HepG2 (cell line): ENCODE results near the gene TUBGCP6. TPM values are rescaled to one million over a fixed set of nuclear protein-coding genes. Genes with fewer than 3 reads are reported as not detected.

Source experiments
- ATAC-seq: fragments of 200-7000 bp; cut with Tn5 transposase; 3 replicates; pipeline ENCODE4 v1.9.1; 2020; ENCODE audit warnings: mild to moderate bottlenecking, moderate library complexity
- BruUV-seq: library from RNA; stranded (reverse); fragments of 400-500 nt; replicated peaks from 2 replicates; lab custom pipeline; 2021; lab: Mats Ljungman, UMichigan
- CTCF ChIA-PET: fragments of 300-600 bp; formaldehyde crosslinking; extraction: SDS; loops from one replicate; lab custom pipeline; 2021; ENCODE audit warnings: low total read pairs, inconsistent platforms, low intra/inter-chr PET ratio; lab: Yijun Ruan, JAX
- POLR2A ChIA-PET: fragments of 350-600 bp; sonication (Branson Sonifier 250); formaldehyde crosslinking; loops from one replicate; lab custom pipeline; 2020; ENCODE audit warnings: antibody characterized with exemption, inconsistent platforms; lab: Yijun Ruan, JAX
- DNase-seq: peaks from one replicate; pipeline ENCODE4 v3.0.0-alpha.2; 2015; ENCODE audit warnings: low spot score
- FAIRE-seq: peaks from 3 replicates; lab custom pipeline; 2011; peaks lifted over from hg19 to GRCh38; lab: Jason Lieb, UNC
- H2AFZ ChIP-seq: one replicate; pipeline ENCODE4 v1.6.1; 2011; ENCODE audit warnings: low read length, inconsistent platforms
- H3K27ac ChIP-seq: fragments of 300-600 bp; 3 replicates; pipeline ENCODE4 v1.8.0; 2011; ENCODE audit warnings: mixed run types, mild to moderate bottlenecking, mixed read lengths, low read length, inconsistent platforms; ENCODE audit not compliant: insufficient read depth; ENCODE audit errors: extremely low read length
- H3K27me3 ChIP-seq, 2 experiments: fragments of 200-600 bp in 1 of 2; 2 replicates in 1 of 2; 3 replicates in 1 of 2; pipeline versions ENCODE4 v1.6.0 to v1.8.0; 2011; ENCODE audit warnings: low read length in 2 of 2, mild to moderate bottlenecking in 2 of 2, moderate library complexity in 2 of 2, inconsistent platforms in 1 of 2; ENCODE audit not compliant: insufficient read depth in 2 of 2, control insufficient read depth in 1 of 2
- H3K36me3 ChIP-seq, 2 experiments: fragments of 200-600 bp in 1 of 2; replicated peaks in 1 of 2; 2 replicates in 1 of 2; 3 replicates in 1 of 2; pipeline versions ENCODE4 v1.5.1 to v1.8.0; 2011; ENCODE audit warnings: low read length in 2 of 2, inconsistent platforms in 1 of 2; ENCODE audit not compliant: insufficient read depth in 2 of 2, control insufficient read depth in 1 of 2
- H3K4me1 ChIP-seq: 2 replicates; pipeline ENCODE4 v1.5.1; 2012; ENCODE audit warnings: low read length, inconsistent platforms; ENCODE audit not compliant: insufficient read depth
- H3K4me2 ChIP-seq: 2 replicates; pipeline ENCODE4 v1.6.0; 2011; ENCODE audit warnings: low read depth, low read length, inconsistent platforms
- H3K4me3 ChIP-seq, 3 experiments: fragments of 200-600 bp in 1 of 3; sonication (generic), shearing (Covaris generic) in 1 of 3; replicated peaks in 1 of 3; 2 replicates each; pipeline ENCODE4 v1.5.1; 2011 to 2016; ENCODE audit warnings: low read length in 3 of 3, inconsistent platforms in 2 of 3, low read depth in 2 of 3, mild to moderate bottlenecking in 2 of 3, control low read depth in 1 of 3, mixed read lengths in 1 of 3; ENCODE audit not compliant: insufficient read depth in 1 of 3
- H3K79me2 ChIP-seq: one replicate; pipeline ENCODE4 v1.6.1; 2011; ENCODE audit warnings: low read length, inconsistent platforms; ENCODE audit not compliant: insufficient read depth
- H3K9ac ChIP-seq: 2 replicates; pipeline ENCODE4 v1.6.0; 2011; ENCODE audit warnings: mild to moderate bottlenecking, low read depth, low read length, inconsistent platforms; ENCODE audit not compliant: insufficient read depth
- H3K9me3 ChIP-seq: 2 replicates; pipeline ENCODE4 v1.5.1; 2012; ENCODE audit warnings: mild to moderate bottlenecking, low read length
- H4K20me1 ChIP-seq: 2 replicates; pipeline ENCODE4 v1.6.0; 2011; ENCODE audit warnings: inconsistent platforms, mild to moderate bottlenecking, low read length, moderate library complexity; ENCODE audit not compliant: insufficient read depth
- ATF7-NPFF ChIP-seq: sonication (generic); formaldehyde crosslinking; IDR thresholded peaks from 2 replicates; pipeline ENCODE4 v1.8.1; 2023; ENCODE audit warnings: mild to moderate bottlenecking, low read depth, missing genetic modification reagents, moderate library complexity
- BORCS8-MEF2B ChIP-seq: sonication (generic); formaldehyde crosslinking; IDR thresholded peaks from 2 replicates; pipeline ENCODE4 v1.8.0; 2022; ENCODE audit warnings: mild to moderate bottlenecking, missing genetic modification reagents
- CEBPB ChIP-seq: IDR thresholded peaks from 2 replicates; pipeline ENCODE4 v1.6.1; 2011; ENCODE audit warnings: low read depth, low read length, improper control_type of control experiment, borderline replicate concordance
- GABPB1 ChIP-seq: IDR thresholded peaks from 2 replicates; pipeline ENCODE4 v1.6.1; 2016; ENCODE audit warnings: mild to moderate bottlenecking, missing genetic modification reagents, moderate library complexity, missing compliant biosample characterization
- ISL2 ChIP-seq: sonication (generic); formaldehyde crosslinking; IDR thresholded peaks from 2 replicates; pipeline ENCODE4 v1.5.0; 2020; ENCODE audit warnings: missing genetic modification reagents
- LBX2 ChIP-seq: sonication (generic); formaldehyde crosslinking; IDR thresholded peaks from 2 replicates; pipeline ENCODE4 v1.5.0; 2020; ENCODE audit warnings: missing genetic modification reagents, mild to moderate bottlenecking, borderline replicate concordance
- MYNN ChIP-seq: sonication (generic); formaldehyde crosslinking; IDR thresholded peaks from 2 replicates; pipeline ENCODE4 v1.4.0; 2020; ENCODE audit warnings: mild to moderate bottlenecking, low read depth, missing genetic modification reagents
- NBN ChIP-seq: fragments of 450-650 bp; conservative IDR thresholded peaks from 2 replicates; pipeline ENCODE4 v1.6.1; 2017
- NR1H2 ChIP-seq: sonication (generic); formaldehyde crosslinking; IDR thresholded peaks from 2 replicates; pipeline ENCODE4 v1.8.1; 2022; ENCODE audit warnings: low read depth, missing genetic modification reagents, borderline replicate concordance
- PAX8 ChIP-seq: sonication (generic); formaldehyde crosslinking; IDR thresholded peaks from 2 replicates; pipeline ENCODE4 v1.8.0; 2022; ENCODE audit warnings: mild to moderate bottlenecking, missing genetic modification reagents, borderline replicate concordance
- POGZ ChIP-seq: sonication (generic); formaldehyde crosslinking; IDR thresholded peaks from 2 replicates; pipeline ENCODE4 v1.4.0; 2020; ENCODE audit warnings: mild to moderate bottlenecking, missing genetic modification reagents
- SP1 ChIP-seq, 2 experiments: fragments of 450-650 bp in 1 of 2; sonication (generic) in 1 of 2; formaldehyde crosslinking in 1 of 2; IDR thresholded peaks; 2 replicates each; pipeline versions ENCODE4 v1.4.0 to v1.6.1; 2016 to 2020; ENCODE audit warnings: missing genetic modification reagents in 1 of 2
- TOE1 ChIP-seq: sonication (generic); formaldehyde crosslinking; IDR thresholded peaks from 2 replicates; pipeline ENCODE4 v1.4.0; 2020; ENCODE audit warnings: mild to moderate bottlenecking, missing genetic modification reagents
- ZBTB34 ChIP-seq: sonication (generic); formaldehyde crosslinking; IDR thresholded peaks from 2 replicates; pipeline ENCODE4 v1.8.0; 2022; ENCODE audit warnings: mild to moderate bottlenecking, missing genetic modification reagents
- ZC3H4 ChIP-seq: sonication (generic); formaldehyde crosslinking; IDR thresholded peaks from 2 replicates; pipeline ENCODE4 v1.4.0; 2020; ENCODE audit warnings: missing genetic modification reagents, borderline replicate concordance
- ZNF251 ChIP-seq: sonication (generic); formaldehyde crosslinking; IDR thresholded peaks from 2 replicates; pipeline ENCODE4 v1.9.0; 2021; ENCODE audit warnings: mild to moderate bottlenecking, missing genetic modification reagents
- ZNF556 ChIP-seq: sonication (generic); formaldehyde crosslinking; IDR thresholded peaks from 2 replicates; pipeline ENCODE4 v1.4.0; 2020; ENCODE audit warnings: mild to moderate bottlenecking, missing genetic modification reagents, borderline replicate concordance
- ZNF639 ChIP-seq: conservative IDR thresholded peaks from 2 replicates; pipeline ENCODE4 v1.6.1; 2018; ENCODE audit warnings: missing genetic modification reagents
- ZNF670 ChIP-seq: sonication (generic); formaldehyde crosslinking; IDR thresholded peaks from 2 replicates; pipeline ENCODE4 v1.8.0; 2022; ENCODE audit warnings: mild to moderate bottlenecking, missing genetic modification reagents, borderline replicate concordance
- ZNF7 ChIP-seq: IDR thresholded peaks from 2 replicates; pipeline ENCODE4 v1.6.1; 2016; ENCODE audit warnings: missing biosample characterization, missing genetic modification reagents
- ZNF761 ChIP-seq: sonication (generic); formaldehyde crosslinking; conservative IDR thresholded peaks from 2 replicates; pipeline ENCODE4 v1.4.0; 2020; ENCODE audit warnings: mild to moderate bottlenecking, missing genetic modification reagents
- WGBS: methylation state at CpG from one replicate; pipeline ENCODE4 v1.1.6; 2017; ENCODE audit warnings: low lambda C conversion rate; 5-methylcytosine and 5-hydroxymethylcytosine counted together
- in situ Hi-C: cut with HindIII; loops from 2 replicates; pipeline ENCODE4 v1.10.0; 2017; ENCODE audit warnings: low pct_unique_long_range_greater_than_20kb; ENCODE audit not compliant: extremely low pct_ligation_motif_present
- intact Hi-C: fragments of 100-400 bp; cut with micrococcal nuclease; formaldehyde crosslinking; loops from one replicate; pipeline ENCODE4 v1.10.0; 2022; ENCODE audit not compliant: unreplicated experiment
- polyA plus RNA-seq, 8 experiments: library from polyadenylated mRNA; depleted of rRNA in 3 of 8; stranded (reverse) in 7 of 8; unstranded in 1 of 8; fragments of >200 nt; fragmentation: Illumina TruSeq in 4 of 8; extraction: Trizol in 4 of 8; gene quantifications; 2 replicates each; pipeline versions ENCODE4 v1.2.1 to v1.2.3, GENCODE V29; 2011 to 2016; ENCODE audit warnings: low read depth in 4 of 8, missing spikeins in 1 of 8, mixed read lengths in 1 of 8; ENCODE audit not compliant: insufficient read depth in 1 of 8
- total RNA-seq, 5 experiments: library from RNA; depleted of rRNA; stranded (reverse); fragments of >200 nt; fragmentation: Illumina TruSeq; extraction: Trizol; gene quantifications; 2 replicates each; pipeline ENCODE4 v1.2.3, GENCODE V29; 2016; ENCODE audit warnings: low read depth in 1 of 5

Gene TUBGCP6
- total and polyA plus RNA-seq, 2 of the 13 experiments (the other 11 are each of a cell fraction or from before 2014, with no cell fraction given): 14.6 to 15.7 TPM

GRCh38 chr22:50293441-50294318 lies 48.9 kb upstream of the TUBGCP6 start:
- in situ Hi-C loops: no loop called here
- peaks cover 69% of the 10 kb centered on the region for H3K79me2 ChIP-seq
- TF ChIP-seq ZC3H4 (CRISPR knock-in tag) (no peak), SP1 (IDR thresholded peaks at IDR 0.05) (no peak), SP1 (CRISPR knock-in tag; IDR thresholded peaks at IDR 0.05) (peak; percentile 4; the same call in 1 of the 2 replicates), ATF7-NPFF (CRISPR knock-in tag) (peak; percentile 70; the same call in 1 of the 2 replicates), ZNF251 (CRISPR knock-in tag) (no peak), ZNF670 (CRISPR knock-in tag) (peak; percentile 98), TOE1 (CRISPR knock-in tag) (no peak; the same call in 1 of the 2 replicates), NBN (no peak), ZNF761 (CRISPR knock-in tag) (no peak; the same call in 1 of the 2 replicates), BORCS8-MEF2B (CRISPR knock-in tag) (peak; percentile 62), ZNF639 (CRISPR knock-in tag) (no peak; the same call in none of the 2 replicates), ZNF556 (CRISPR knock-in tag) (peak; percentile 85; the same call in 1 of the 2 replicates), ZNF7 (CRISPR knock-in tag) (no peak), MYNN (CRISPR knock-in tag) (0 out of 2 replicates have a peak, but pooled peaks have one; percentile 13), ZBTB34 (peak; percentile 91), LBX2 (CRISPR knock-in tag) (no peak), NR1H2 (CRISPR knock-in tag) (no peak), ISL2 (CRISPR knock-in tag) (peak; percentile 74), CEBPB (no peak), POGZ (CRISPR knock-in tag) (peak; percentile 45; the same call in 1 of the 2 replicates), PAX8 (peak; percentile 39), GABPB1 (peak; percentile 86)

More at GRCh38 chr22:50293441-50294318, 48.9 kb upstream of the TUBGCP6 start:
- no TSS peak for BruUV-seq
- ATAC-seq (peak; percentile 77), FAIRE-seq (peak; percentile 61), DNase-seq (peak; percentile 87)
- Histone ChIP-seq H3K27me3 (no peaks in the 10 kb centered on the region), H3K27ac (peak overlapping the region; percentile 94), H3K4me2 (peak overlapping the region; percentile 79), H2AFZ (no peak overlapping the region), H3K4me3 (peak overlapping the region; percentile 44 to 74 (median 73); a peak in 5 of 6 replicates), H3K9ac (peak overlapping the region; percentile 71), H3K4me1 (peaks cover 65% of the 10 kb centered on the region), H4K20me1 (peaks cover 9% of the 10 kb centered on the region; the same call in 1 of the 2 replicates), H3K36me3 (peaks cover 11 to 15% of the 10 kb centered on the region in 2 experiments; a peak in 4 of 5 replicates), H3K9me3 (no peaks in the 10 kb centered on the region)
- intact Hi-C loops: loop anchor here (2.0 to 10.0 kb wide), 3 partner anchors 15 to 869 kb away; partner anchors contain the start of gene DENND6B
- no CpG with 5 or more reads among the region's 42 CpGs for WGBS
- ChIA-PET POLR2A (interaction anchor here (0.7 to 4.8 kb wide), 25 partner anchors 11 to 353 kb away, joined by 3 to 126 read pairs (median 6); partner anchors contain the start of genes CHKB, DENND6B, HDAC10 and MAPK12), CTCF (interaction anchor here (1.2 to 2.3 kb wide), 2 partner anchors 17 to 33 kb away, joined by 9 to 10 read pairs; partner anchors contain the start of gene DENND6B)
